ENCODE measurements around the gene GOLPH3. TPM values are rescaled to one million over a fixed set of nuclear protein-coding genes. Genes with fewer than 3 reads are reported as not detected.

The GOLPH3 gene
- total and polyA plus RNA-seq, 11 donors: 20.3 to 73.4 (median 44.0) TPM

Other genes with a start within 250 kb of the GOLPH3 start
- 10 to 100 TPM; 13.3 to 28.7 (median 21.3) TPM for gene MTMR12, start 138.6 kb upstream of the GOLPH3 start, total RNA-seq
- 10 to 100 TPM in 1 of 2 donors, 1 to 10 TPM in 1; 3.4 to 12.0 TPM for gene MTMR12, start 138.6 kb upstream of the GOLPH3 start, polyA plus RNA-seq